GM12878 (cell line): ENCODE data around the gene MAPK8IP1. TPM values are rescaled to one million over a fixed set of nuclear protein-coding genes. Genes with fewer than 3 reads are reported as not detected.

Source experiments
- ATAC-seq: fragments of 200-7000 bp; cut with Tn5 transposase; 3 replicates; pipeline ENCODE4 v1.9.1; 2020; ENCODE audit warnings: mild to moderate bottlenecking, moderate library complexity
- BruUV-seq: library from RNA; stranded (reverse); fragments of 400-500 nt; replicated peaks from 2 replicates; lab custom pipeline; 2021; lab: Mats Ljungman, UMichigan
- CTCF ChIA-PET: fragments of 300-600 bp; sonication (Branson Sonifier 250); formaldehyde crosslinking; extraction: SDS; loops from one replicate; lab custom pipeline; 2021; ENCODE audit warnings: inconsistent platforms; lab: Yijun Ruan, JAX
- POLR2A ChIA-PET: fragments of 350-600 bp; formaldehyde crosslinking; extraction: SDS; loops from one replicate; lab custom pipeline; 2021; ENCODE audit warnings: inconsistent platforms; lab: Charles Lee
- RAD21 ChIA-PET: fragments of 300-600 bp; sonication (Branson Sonifier 250); formaldehyde crosslinking; loops from one replicate; lab custom pipeline; 2023; ENCODE audit warnings: antibody characterized with exemption; ENCODE audit not compliant: unreplicated experiment; lab: Charles Lee
- SMC1A ChIA-PET: fragments of 300-600 bp; sonication (Branson Sonifier 250); formaldehyde crosslinking; loops from one replicate; lab custom pipeline; 2023; ENCODE audit not compliant: unreplicated experiment, uncharacterized antibody; lab: Charles Lee
- DNase-seq: peaks from one replicate; pipeline ENCODE4 v3.0.0-alpha.2; 2011; ENCODE audit warnings: low read depth, low spot score
- FAIRE-seq: peaks from 3 replicates; lab custom pipeline; 2011; peaks lifted over from hg19 to GRCh38; lab: Jason Lieb, UNC
- H2AFZ ChIP-seq: 2 replicates; pipeline ENCODE4 v1.6.0; 2011; ENCODE audit warnings: low read depth, low read length, control low read depth; ENCODE audit not compliant: control insufficient read depth
- H3K27ac ChIP-seq: 2 replicates; pipeline ENCODE4 v1.5.1; 2011; ENCODE audit warnings: control low read depth; ENCODE audit not compliant: control insufficient read depth, insufficient read depth
- H3K27me3 ChIP-seq, 2 experiments: replicated peaks in 1 of 2; 2 replicates each; pipeline versions ENCODE4 v1.6.0 to v1.6.1; 2011; ENCODE audit warnings: low read length in 1 of 2; ENCODE audit not compliant: control insufficient read depth in 2 of 2, insufficient read depth in 2 of 2
- H3K36me3 ChIP-seq, 2 experiments: 2 replicates each; pipeline ENCODE4 v1.5.1; 2011; ENCODE audit warnings: low read length in 1 of 2; ENCODE audit not compliant: control insufficient read depth in 2 of 2, insufficient read depth in 2 of 2
- H3K4me1 ChIP-seq: 2 replicates; pipeline ENCODE4 v1.6.1; 2011; ENCODE audit warnings: mild to moderate bottlenecking, low read length, moderate library complexity, mixed read lengths; ENCODE audit not compliant: control insufficient read depth, insufficient read depth
- H3K4me2 ChIP-seq: 2 replicates; pipeline ENCODE4 v1.6.0; 2011; ENCODE audit warnings: control low read depth; ENCODE audit not compliant: control insufficient read depth, insufficient read depth
- H3K4me3 ChIP-seq: fragments of 200-600 bp; sonication (generic); 2 replicates; pipeline ENCODE4 v1.5.1; 2016
- H3K79me2 ChIP-seq: 2 replicates; pipeline ENCODE4 v1.6.0; 2011; ENCODE audit warnings: low read length; ENCODE audit not compliant: control insufficient read depth, insufficient read depth
- H3K9ac ChIP-seq: 2 replicates; pipeline ENCODE4 v1.8.0; 2011; ENCODE audit warnings: low read length, control low read depth, mixed read lengths; ENCODE audit not compliant: control insufficient read depth, insufficient read depth
- H3K9me3 ChIP-seq: replicated peaks from 3 replicates; pipeline ENCODE4 v1.5.1; 2011; ENCODE audit warnings: mild to moderate bottlenecking, low read length; ENCODE audit not compliant: control insufficient read depth, insufficient read depth
- H4K20me1 ChIP-seq: 2 replicates; pipeline ENCODE4 v1.6.0; 2011; ENCODE audit not compliant: control insufficient read depth, insufficient read depth
- IRF4 ChIP-seq: IDR thresholded peaks from 2 replicates; pipeline ENCODE4 v1.6.1; 2011; ENCODE audit warnings: low read depth, low read length
- KDM1A ChIP-seq: fragments of 200-600 bp; sonication (generic); IDR thresholded peaks from 2 replicates; pipeline ENCODE4 v1.6.1; 2016; ENCODE audit warnings: borderline replicate concordance
- PAX5 ChIP-seq: IDR thresholded peaks from 2 replicates; pipeline ENCODE4 v1.6.1; 2011; ENCODE audit warnings: low read depth, low read length, borderline replicate concordance
- REST ChIP-seq: IDR thresholded peaks from 2 replicates; pipeline ENCODE4 v1.6.1; 2012; ENCODE audit warnings: mild to moderate bottlenecking, low read depth, low read length
- TCF3 ChIP-seq: IDR thresholded peaks from 2 replicates; pipeline ENCODE4 v1.6.1; 2012; ENCODE audit warnings: low read depth, mild to moderate bottlenecking, low read length, borderline replicate concordance; ENCODE audit not compliant: insufficient read depth
- ZNF24 ChIP-seq: fragments of 450-650 bp; IDR thresholded peaks from 2 replicates; pipeline ENCODE4 v1.6.1; 2017; ENCODE audit warnings: antibody characterized with exemption, mild to moderate bottlenecking
- ZNF622 ChIP-seq: fragments of 450-650 bp; IDR thresholded peaks from 2 replicates; pipeline ENCODE4 v1.6.1; 2017; ENCODE audit warnings: mild to moderate bottlenecking, inconsistent platforms
- ZNF687 ChIP-seq: fragments of 450-650 bp; IDR thresholded peaks from 2 replicates; pipeline ENCODE4 v1.6.1; 2017; ENCODE audit warnings: mild to moderate bottlenecking, moderate library complexity
- WGBS: methylation state at CpG from one replicate; pipeline ENCODE4 v1.1.6; 2016; ENCODE audit warnings: low lambda C conversion rate; ENCODE audit not compliant: insufficient replicate concordance, insufficient coverage; ENCODE audit errors: missing lambda C conversion rate; 5-methylcytosine and 5-hydroxymethylcytosine counted together
- in situ Hi-C: fragments of 300-500 bp; cut with MboI; formaldehyde crosslinking; loops from 9 replicates; pipeline ENCODE4 v1.14.3; 2018; ENCODE audit warnings: mixed read lengths
- intact Hi-C: fragments of 100-400 bp; cut with micrococcal nuclease; formaldehyde crosslinking; loops from one replicate; pipeline ENCODE4 v1.14.2; 2022; ENCODE audit not compliant: unreplicated experiment
- polyA plus RNA-seq, 11 experiments: library from polyadenylated mRNA; depleted of rRNA in 4 of 11; unstranded in 6 of 11; stranded (reverse) in 5 of 11; fragments of >200 nt; fragmentation: Nextera tagmentation in 4 of 11; fragmentation: Illumina TruSeq in 1 of 11; extraction: Ambion mirVana in 4 of 11; extraction: Trizol in 1 of 11; gene quantifications; 1 replicate in 1 of 11; 2 replicates in 10 of 11; pipeline versions ENCODE4 v1.2.1 to v1.2.3, GENCODE V29; 2011 to 2016; ENCODE audit warnings: inconsistent platforms in 2 of 11, missing spikeins in 2 of 11, low read depth in 1 of 11
- total RNA-seq, 4 experiments: library from RNA; depleted of rRNA in 3 of 4; stranded (reverse); fragments of >200 nt in 3 of 4; fragmentation: Illumina TruSeq in 1 of 4; extraction: Trizol in 1 of 4; gene quantifications; 2 replicates each; pipeline versions ENCODE4 v1.2.1 to v1.2.3, GENCODE V29; 2013 to 2021

MAPK8IP1 gene
- total and polyA plus RNA-seq, 10 of the 15 experiments (the other 5 are each of a cell fraction or from before 2014, with no cell fraction given): 0.04 to 0.44 (median 0.11) TPM; not detected in 2

DNA sequence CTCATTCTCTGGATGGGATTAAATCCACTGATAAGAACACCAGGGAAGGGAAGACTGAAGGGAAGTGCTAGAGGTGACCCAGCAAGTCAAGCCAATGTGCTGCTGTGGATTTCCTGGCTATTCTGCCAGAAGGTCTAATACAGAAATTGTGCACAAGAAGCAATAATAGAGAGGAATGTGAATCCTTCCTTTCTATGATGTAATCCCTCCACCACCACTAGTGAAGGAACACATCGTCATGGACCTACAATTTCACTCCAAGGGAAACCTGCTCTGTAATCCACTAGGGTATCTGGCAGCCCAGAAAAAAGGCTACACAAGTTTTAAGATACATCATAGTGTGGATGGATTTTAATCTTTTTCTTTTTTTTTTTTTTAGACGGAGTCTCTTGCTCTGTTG lies 54.4 kb downstream of the MAPK8IP1 start:
- H3K27me3 ChIP-seq: no peaks in the 10 kb centered on the region
- DNase-seq (no peak), ATAC-seq (no peak), FAIRE-seq (no peak)
- TF ChIP-seq ZNF687 (no peak), PAX5 (no peak), IRF4 (no peak), TCF3 (no peak), KDM1A (no peak), REST (no peak), ZNF24 (no peak), ZNF622 (no peak)
- ChIA-PET CTCF (interaction anchor here (0.7 to 4.2 kb wide), 4 partner anchors 10 to 67 kb away, joined by 3 to 34 read pairs (median 7); no protein-coding TSS in a partner anchor), SMC1A (interaction anchor here (1.0 to 4.2 kb wide), 4 partner anchors 9 to 26 kb away, joined by 3 to 24 read pairs (median 4); partner anchors contain the start of gene PEX16), RAD21 (interaction anchor here (0.6 to 2.2 kb wide), 3 partner anchors 10 to 97 kb away, joined by 3 to 11 read pairs (median 9); partner anchors contain the start of gene PEX16), POLR2A (interaction anchor here (0.6 to 2.3 kb wide), 7 partner anchors 9 to 1280 kb away, joined by 3 to 19 read pairs (median 4); no protein-coding TSS in a partner anchor)
- H3K79me2 ChIP-seq: no peaks in the 10 kb centered on the region
- peaks cover 9% of the 10 kb centered on the region for H3K4me1 ChIP-seq
- peaks cover 7 to 10% of the 10 kb centered on the region in 2 experiments for H3K36me3 ChIP-seq
- H3K4me3 ChIP-seq: no peak overlapping the region
- H4K20me1 ChIP-seq: no peaks in the 10 kb centered on the region
- 78% methylated on average over 2 of the region's 2 CpGs for WGBS
- H3K4me2 ChIP-seq: no peak overlapping the region
- in situ Hi-C loops: no loop called here
- no TSS peak for BruUV-seq
- no peak overlapping the region for H3K27ac ChIP-seq
- intact Hi-C loops: no loop called here
- H2AFZ ChIP-seq: no peak overlapping the region
- no peak overlapping the region for H3K9ac ChIP-seq
- no peaks in the 10 kb centered on the region for H3K9me3 ChIP-seq
